Measurements from ENCODE around the gene KRTAP10-3.

- TF ChIP-seq CTCF (conservative IDR thresholded peaks at IDR 0.05 in 1 of 2, IDR thresholded peaks at IDR 0.05 in 1 of 2; ENCODE audit: low read depth in 1 of 2, low read length in 2 of 2) (no peak), EZH2 (IDR thresholded peaks at IDR 0.05; ENCODE audit: low read length, missing control alignments) (no peak)
Observed at GRCh38 chr21:44534688-44535087, 23.9 kb downstream of the KRTAP10-3 start.
